GM19099 (cell line): ENCODE measurements around the gene GRK5.

Source experiments
- POLR2A ChIP-seq: IDR thresholded peaks from 3 replicates; pipeline ENCODE4 v1.6.1; 2011; ENCODE audit warnings: low read depth; ENCODE audit not compliant: insufficient read length; ENCODE audit errors: extremely low read depth

GRK5 gene

DNA sequence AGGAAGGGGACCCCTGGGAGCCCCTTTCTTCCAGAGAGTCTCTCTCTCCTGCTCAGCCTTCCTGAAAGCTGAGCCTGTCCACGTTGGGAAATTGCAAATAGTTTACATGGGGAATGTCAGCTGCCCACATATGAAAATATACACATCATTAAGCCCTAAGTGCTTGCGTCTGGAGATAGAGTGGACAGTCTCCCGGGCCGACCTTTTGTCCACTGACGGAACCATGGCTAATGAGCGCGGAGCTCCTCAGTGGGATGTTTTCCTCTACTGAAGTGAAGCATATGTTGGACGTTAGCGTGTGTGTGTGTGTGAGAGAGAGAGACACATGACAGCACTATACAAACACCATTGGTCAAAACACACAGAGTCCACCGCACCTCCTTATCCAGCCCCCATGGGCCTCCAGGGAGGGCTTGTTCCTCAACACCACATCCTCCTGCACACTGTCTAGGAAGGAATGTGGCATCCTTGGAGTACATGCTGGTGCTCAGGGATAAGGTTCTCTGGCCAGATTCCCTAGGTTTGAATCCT is 206.8 kb downstream of the GRK5 start:
- TF ChIP-seq POLR2A = no peak

DNA sequence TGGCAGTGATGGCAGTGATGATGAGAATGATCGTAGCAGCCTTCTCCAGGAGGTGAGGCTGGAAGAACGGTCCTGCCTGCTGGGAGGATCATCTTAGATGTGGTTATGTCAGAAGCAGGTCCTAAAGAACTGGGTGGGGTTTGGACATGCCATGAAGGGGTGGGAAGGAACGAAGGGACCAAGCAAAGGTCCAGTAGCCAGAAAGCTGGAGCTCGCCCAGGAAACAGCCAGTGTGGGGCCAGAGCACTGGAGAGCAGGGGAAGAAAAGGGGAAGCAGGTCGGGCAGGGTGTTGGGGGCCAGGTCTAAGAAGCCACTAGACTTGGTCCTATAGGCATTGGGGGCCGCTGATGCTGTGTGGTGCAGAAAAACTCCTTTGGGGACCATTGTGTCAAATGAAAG is 207.8 kb downstream of the GRK5 start:
- no peak for TF ChIP-seq POLR2A

DNA sequence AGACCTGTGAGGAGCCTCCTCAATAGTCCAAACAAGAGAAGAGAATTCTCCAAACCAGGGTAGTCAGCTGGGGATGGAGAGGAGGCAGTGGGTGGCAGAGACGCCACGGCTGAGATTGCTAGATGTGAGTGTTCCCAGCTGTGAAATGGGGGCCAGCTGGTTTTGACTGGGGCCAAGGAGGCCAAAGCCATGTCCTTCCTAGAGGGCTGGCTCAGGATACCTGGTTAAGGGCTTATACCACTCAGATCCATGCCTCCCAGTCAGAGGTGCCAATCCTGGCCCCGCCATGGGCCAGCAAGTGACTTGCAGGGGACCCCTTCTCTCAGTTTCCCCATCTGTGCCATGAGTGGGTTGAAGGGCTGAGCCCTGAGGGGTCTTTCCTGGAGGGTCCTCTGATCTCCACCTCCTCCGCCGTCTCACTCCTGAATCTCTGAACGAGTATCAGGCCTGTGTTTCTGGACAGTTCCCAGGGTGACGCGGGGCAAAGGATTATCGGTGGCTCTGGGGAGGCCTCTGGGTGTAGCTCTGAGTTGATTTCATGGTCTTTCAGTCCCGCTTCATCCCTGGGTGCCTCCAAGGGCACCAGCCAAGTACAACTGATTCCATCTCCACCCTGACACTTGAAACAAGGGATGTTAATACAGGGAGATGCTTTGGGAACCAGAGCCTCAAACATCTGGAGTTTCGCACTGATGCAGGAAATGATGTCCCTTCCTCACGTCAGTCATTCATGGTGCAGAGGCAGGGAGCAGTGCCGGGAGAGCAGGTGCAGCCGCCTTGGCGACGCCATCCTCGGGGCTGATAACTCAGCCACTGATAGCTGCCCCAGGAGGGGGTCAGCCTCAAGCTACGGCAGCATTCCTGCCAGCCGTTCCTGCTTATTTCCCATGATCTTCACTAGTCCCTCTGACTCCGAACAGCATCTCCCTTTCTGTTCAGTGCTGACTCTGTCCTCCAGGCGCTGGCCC is 208.4 kb downstream of the GRK5 start:
- no peak for TF ChIP-seq POLR2A

DNA sequence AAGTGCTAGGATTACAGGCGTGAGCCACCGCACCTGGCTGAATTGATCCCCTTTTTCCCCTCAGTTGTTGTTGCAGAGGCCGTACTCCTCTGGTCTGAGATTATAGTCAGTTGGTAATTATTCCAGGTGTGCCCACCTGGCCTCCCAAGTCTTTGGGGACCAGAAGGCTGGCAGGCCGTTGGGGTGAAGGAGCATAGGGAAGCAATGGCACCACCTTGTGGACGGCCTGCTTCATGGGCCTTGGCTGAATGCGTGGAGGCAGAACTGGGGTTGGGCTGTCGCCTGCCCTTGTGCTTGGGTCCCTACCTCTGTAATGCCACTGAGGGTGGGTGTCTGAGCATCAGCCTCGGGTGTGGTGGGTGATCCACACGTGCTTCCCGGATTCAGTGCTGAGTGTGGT is 209.5 kb downstream of the GRK5 start:
- no peak for TF ChIP-seq POLR2A

DNA sequence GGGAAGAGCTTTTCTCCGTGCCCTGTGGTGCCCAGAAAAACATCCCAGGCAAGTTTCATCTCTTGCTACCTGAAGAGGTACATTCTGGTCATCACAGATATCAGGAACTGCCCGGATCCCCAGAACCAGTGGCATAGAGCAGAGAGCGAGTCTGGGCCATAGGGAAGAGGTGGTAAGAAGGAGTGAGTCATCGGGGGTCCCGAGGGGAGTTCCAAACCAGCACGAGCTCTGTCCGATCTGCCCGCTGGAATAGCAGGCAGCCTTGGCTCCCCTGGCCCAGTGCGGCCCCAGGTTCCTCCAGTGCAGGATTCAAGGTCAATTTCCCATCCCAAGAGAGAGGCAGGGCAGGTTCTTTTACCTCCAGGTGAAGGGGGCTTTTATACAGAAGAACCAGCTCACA is 210.5 kb downstream of the GRK5 start:
- no peak for TF ChIP-seq POLR2A

DNA sequence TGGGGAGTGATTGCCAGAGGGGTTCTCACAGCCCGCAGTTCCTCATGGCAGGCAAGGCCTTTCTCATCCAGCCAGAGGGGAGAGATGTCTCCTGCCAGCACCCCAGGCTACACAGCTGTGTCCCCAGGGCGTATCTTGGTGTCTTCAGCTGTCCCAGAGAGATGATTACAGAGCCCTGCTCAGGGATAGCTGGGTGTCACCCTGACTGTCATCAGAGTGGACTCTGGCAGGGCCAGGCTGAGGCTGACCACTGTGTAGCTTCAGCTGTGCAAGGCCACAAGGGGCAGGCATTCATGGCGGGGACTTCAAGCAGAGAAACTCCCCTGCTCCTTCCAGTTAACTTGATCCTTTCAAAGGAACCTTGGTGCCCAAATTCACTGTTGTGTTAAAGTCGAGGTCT is 211.0 kb downstream of the GRK5 start:
- no peak for TF ChIP-seq POLR2A

DNA sequence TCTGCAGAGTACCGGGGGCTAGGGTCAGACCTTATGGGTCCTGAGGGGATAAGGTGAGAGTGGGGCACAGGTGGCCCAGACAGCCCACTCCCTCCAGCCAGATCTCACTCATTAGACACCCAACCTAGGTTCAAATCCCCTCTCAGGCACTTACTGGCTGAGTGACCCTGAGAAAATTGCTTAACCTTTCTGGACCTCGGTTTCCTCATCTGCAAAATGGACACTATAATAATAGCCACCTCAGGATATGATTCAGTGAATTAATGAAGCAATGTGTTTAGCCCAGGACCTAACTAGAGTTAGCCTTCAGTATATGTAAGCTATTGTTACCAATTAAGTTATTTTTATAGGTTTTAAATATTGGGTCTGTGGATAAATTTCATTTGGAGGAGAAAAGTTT is 212.6 kb downstream of the GRK5 start:
- no peak for TF ChIP-seq POLR2A

DNA sequence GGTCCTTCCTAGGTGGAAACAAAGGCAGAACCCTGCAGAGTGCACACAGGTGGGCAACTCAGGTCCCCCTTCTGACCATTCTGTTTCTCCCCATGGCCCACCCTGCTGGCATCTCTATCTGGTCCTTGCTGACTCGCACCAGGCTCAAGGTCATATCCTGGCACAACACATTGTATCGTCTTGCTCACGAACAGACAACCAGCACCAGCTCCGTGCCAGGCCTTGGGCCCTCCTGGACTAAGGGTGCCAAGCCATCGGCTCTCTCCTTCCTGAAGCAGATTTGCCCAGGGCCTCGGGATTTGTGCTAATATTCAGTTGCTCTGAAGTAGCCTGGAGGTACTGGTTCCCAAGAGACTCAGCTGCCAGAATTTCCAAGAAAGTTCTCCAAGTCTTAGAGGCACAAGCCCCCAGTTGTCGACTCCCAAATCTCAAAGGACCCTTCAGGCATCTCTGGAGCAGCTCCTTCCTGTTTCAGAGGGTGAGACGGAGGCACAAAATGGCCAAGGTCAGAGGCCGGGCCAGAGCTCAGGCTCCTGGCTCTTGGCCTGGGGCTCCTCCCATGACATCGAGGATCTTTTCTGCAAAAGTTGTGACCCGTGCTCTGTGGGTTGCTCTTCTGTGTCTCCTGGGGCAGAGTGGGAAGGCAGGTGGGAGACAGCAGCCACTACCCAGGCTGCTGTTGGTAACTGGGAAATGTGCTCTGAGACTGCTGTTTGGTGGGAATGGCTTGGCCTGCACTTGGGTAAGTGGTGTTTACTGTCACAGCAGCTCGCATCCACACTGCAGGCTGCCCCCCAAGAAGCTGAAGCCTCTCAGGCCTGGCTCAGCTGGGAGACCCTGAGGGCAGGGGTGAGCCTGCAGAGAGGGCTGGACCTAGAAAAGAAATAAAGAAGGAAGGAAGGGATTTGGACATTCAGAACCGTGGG is 213.8 kb downstream of the GRK5 start:
- TF ChIP-seq POLR2A = no peak

DNA sequence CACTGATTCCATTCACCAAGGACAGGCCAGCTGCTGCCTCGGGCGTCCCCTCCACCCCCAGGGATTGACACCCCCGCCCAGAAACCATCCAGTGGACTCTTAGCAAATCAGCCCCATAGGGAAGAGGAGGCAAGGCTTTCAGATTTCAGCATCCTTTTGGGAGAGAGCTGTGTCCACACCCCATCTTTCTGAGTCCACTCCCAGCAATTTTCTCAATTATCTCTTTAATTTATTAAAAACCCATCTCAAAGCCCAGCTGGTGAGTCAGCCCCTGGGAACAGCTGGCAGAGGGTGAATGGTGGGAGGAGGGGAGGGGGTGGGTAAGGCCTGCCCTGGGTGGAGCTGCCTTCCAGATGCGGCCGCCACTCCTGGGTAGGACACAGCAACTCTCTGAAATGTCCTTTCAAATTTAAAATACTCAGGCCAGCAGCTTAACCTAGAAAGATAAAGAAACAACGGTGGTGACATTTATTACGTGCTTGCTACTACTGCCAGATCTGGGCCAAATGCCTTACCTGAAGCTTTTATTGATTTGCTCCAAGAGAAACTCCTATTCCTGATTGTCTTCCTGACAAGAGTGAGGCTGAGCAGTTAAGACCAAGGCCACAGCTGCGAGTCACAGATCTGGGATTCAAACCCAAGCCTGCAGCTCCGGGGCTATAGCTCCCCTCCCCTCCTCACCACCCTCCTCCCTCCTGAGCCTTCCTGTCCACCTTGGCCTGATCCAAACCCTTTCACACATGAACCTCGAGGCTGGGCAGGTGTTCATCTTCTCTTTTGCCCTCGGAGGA is 214.7 kb downstream of the GRK5 start:
- TF ChIP-seq POLR2A = no peak

DNA sequence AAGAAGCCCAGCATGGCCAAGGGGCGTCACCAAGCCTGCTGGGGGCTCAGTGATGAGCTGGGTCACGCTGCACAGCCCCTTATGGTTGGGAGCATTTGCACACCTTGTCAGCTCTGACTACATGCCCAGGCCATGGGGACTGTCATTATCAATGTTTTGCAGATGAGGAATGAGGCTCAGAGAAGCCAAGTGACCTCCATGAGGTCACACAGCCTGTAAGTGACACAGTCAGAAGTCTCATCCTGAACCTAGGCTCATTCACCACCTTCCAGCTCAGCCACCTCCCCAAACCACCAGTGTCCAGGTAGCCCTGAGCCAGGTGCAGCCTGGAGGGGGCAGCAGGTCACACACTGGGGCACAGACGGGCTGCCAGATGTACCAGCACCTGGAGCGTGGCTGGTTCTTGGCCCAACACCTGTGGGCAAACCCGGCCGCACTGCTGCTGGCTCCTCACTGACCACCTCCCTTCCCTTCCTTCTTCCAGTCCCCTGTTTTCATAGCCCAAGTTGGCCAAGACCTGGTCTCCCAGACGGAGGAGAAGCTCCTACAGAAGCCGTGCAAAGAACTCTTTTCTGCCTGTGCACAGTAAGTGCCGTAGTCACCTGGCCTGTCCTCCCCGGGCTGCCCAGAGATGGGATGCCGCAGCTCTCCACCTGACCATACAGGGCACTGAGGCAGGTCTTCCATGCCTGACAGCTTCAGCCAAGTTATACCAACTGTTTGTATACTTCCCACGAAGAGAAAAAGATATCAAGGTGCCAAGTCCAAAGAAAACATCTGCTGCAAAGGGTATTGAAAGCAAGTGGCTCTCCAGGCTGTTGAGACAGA is 215.5 kb downstream of the GRK5 start:
- no peak for TF ChIP-seq POLR2A

DNA sequence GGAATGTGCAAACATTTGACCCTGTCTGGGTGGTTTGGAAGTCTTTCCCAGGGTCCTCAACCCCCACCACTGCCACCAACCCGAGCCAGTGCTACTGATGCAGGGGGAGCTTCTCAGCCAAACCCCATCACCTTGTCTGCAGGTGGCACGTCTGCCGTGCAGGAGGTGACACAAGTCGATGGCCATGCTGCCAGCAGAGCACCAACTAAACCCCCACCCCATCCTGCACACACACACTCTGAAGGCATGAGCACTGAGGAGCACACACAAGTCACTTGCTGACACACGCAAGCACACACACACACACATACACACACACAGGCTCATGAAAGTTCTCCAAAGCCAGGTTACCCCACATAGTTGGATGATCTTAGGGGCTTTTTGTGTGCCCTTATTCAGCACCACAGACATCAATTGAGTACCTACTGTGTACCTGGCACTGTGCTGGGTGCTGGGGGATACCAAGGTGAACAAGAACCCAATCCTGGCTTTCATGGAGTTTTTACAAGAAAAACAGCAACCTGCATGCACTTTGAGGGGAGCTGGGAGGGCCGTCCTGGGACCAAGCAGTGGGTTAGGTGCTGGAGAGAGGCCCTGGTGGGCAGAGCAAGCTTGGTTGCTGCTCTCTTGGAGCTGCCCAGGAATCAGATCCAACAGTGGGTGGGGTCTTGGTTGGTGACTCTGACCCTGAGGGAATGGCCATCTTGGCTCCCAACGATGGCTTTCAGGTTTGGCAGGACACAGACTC is 216.3 kb downstream of the GRK5 start:
- TF ChIP-seq POLR2A = no peak

DNA sequence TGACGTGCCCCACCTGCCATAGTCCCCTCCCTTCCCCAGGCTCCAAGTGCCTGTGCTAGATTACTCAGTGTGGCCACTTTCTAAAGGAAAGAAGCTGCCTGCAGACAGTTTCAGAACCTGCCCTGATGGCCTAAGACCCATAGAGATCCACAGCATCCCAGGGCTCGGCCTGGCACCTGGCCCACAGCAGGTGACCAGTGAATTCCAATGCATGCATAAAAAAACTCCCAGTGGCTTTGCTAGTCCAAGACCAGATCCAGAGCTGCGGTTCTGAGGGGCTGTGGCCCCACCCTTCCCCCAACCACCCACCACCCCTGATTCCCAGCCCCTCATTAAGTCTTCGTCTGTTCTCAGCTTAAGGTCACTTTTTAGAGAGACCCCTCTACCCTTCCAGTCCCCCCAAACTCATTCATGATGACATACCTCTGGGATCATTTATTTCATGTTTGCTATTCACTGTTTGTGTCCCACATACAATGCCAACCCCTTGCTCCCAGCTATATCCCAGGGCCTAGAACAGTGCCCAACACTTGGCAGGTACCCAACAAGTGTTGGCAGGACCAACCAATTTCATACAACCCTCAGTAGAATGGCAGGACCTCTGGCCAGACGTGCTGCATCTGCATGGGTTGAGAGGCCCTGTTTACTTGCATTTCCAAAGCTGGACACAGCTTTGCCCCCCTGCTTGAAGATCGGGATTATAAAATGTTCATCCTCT is 217.0 kb downstream of the GRK5 start:
- no peak for TF ChIP-seq POLR2A

DNA sequence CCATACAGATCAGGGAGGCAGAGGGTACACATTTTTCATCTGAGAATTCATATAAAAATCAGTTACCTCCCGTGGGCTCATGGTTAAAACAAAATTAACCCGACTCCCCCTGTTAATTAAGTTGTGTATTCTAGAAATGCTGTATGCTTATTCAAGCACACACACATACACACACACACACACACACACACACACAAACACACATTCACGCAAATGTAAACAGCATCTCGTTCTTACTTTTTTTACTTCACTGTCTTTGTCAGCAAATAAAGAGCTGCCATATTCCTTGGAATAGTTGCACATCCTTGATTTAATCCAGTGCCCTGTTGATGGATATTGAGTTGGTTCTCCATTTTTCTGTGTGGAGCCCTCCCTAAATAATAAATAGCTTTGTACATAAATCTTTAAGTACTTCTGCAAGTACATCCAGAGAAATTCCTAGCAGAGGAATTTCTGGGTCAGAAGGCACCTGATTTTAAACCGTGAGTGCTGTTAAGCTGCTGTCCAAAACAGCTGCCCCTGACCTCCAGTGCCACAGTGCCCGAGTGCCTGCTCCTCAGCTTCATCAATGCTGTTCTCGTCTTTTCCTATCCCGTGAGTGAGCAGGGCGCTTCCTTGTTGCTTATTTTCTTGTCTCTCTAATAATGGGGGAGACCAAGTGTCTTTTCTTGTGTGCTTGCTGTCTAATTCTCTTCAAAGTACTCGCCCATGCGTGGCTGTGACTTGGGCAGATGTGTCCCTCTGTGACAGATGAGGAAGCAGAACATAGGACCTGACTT is 217.9 kb downstream of the GRK5 start:
- no peak for TF ChIP-seq POLR2A

DNA sequence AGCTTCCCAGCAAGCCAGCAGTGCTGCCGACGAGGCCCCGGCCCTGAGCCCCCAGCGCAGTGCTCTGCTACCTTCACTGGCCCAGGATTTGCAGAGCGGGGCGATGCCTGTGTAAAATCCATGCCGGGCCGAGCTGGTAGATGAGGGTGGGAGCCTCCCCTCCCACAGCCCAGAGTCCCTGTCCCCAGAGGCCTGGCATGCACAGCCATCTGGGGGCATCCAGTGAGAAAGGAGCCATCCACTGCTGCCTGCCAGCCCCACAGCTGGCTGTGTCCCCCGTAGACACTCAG is 218.5 kb downstream of the GRK5 start:
- TF ChIP-seq POLR2A = no peak
